GM18507 (cell line): ENCODE data around the gene C13orf42.
"Not testable (repeated sequence)": the region's sequence is repeated elsewhere in the genome, so short reads cannot be mapped to it uniquely, and the experiment has no call there.

Source experiments
- DNase-seq: peaks from one replicate; pipeline ENCODE4 v3.0.0; 2011; ENCODE audit warnings: low read depth; ENCODE audit not compliant: insufficient read length; ENCODE audit errors: extremely low spot score
- FAIRE-seq: peaks from 2 replicates; lab custom pipeline; 2011; peaks lifted over from hg19 to GRCh38; lab: Jason Lieb, UNC

C13orf42 gene

GRCh38 chr13:51125495-51126226, 14.6 kb upstream of the C13orf42 start:
- FAIRE-seq (peak; percentile 89), DNase-seq (peak; percentile 12)

- no peak for FAIRE-seq
- DNase-seq: no peak
These were observed 11.9 kb upstream of the C13orf42 start for GRCh38 chr13:51122868-51123566.

DNA sequence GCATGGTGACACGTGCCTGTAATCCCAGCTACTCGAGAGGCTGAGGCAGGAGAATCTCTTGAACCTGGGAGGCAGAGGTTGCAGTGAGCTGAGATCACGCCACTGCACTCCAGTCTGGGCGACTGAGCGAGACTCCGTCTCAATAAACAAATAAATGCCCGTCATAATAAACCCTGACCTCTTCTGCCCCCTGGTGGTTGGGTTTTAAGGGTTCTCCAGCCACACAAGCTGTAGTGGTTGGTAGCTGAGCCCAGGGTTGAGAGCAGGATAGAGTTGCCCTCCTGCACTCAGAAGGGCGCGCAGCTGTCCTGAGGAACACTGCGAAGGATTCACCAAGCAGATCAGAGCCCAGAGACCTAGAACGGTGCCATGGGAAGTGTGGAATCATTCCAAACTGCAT, 9.8 kb upstream of the C13orf42 start:
- not testable (repeated sequence) for DNase-seq, FAIRE-seq

- DNase-seq (no peak), FAIRE-seq (no peak)
These were observed 7.8 kb upstream of the C13orf42 start for GRCh38 chr13:51118809-51119431.

GRCh38 chr13:51113969-51114368, 2.9 kb upstream of the C13orf42 start:
- no peak for DNase-seq
- no peak for FAIRE-seq

- DNase-seq (no peak), FAIRE-seq (no peak)
These were observed 2.3 kb upstream of the C13orf42 start for GRCh38 chr13:51113186-51113881.

DNA sequence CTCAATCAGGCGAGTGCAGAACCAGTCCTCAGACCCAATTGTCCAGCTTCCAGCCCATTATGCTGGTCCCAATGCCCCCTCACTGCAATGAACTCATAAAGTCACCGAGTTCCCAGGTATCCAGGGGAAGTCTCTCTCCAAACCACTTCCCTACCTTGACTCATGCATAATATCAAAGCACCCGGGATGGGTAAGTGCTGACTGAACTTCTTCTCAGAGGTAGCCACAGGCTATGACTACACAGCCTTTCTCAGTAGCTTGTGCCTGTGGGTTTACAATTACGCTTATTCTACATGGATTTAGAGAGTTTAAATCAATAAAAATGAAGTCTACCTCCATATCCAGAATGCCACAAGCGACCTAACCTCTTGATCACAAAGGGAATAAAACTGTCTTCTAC, 1.7 kb upstream of the C13orf42 start:
- no peak for DNase-seq
- no peak for FAIRE-seq

GRCh38 chr13:51111997-51112396, 923 bp upstream of the C13orf42 start:
- FAIRE-seq: no peak
- DNase-seq: no peak

- FAIRE-seq: no peak
- no peak for DNase-seq
These were observed 3.1 kb downstream of the C13orf42 start for GRCh38 chr13:51107996-51108395.

GRCh38 chr13:51105046-51105445, 6.0 kb downstream of the C13orf42 start:
- FAIRE-seq (no peak), DNase-seq (no peak)

- DNase-seq (no peak), FAIRE-seq (no peak)
These were observed 9.3 kb downstream of the C13orf42 start for GRCh38 chr13:51101636-51102235.

- FAIRE-seq: no peak
- DNase-seq: no peak
These were observed 13.6 kb downstream of the C13orf42 start for GRCh38 chr13:51097353-51098043.

- FAIRE-seq (no peak), DNase-seq (no peak)
These were observed 14.9 kb downstream of the C13orf42 start for GRCh38 chr13:51096131-51096530.

DNA sequence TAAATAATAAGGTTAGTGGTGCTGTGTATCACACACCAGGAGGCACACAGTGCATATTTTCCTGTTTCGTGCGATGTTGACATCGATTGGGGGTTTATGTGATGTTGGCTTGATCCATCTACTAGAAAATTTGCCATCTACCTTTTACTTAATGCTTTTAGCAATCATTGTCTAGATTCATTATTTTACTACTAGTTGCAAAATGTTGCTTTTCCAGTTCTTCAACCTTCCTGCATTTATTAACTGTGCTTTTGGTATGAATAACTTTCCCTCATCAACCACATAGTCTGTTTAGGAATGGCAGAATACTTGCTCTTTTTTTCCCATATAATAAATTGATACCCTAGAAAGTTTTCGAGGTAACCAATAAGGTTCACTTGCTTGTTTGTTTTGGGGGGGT, 17.5 kb downstream of the C13orf42 start:
- DNase-seq (no peak), FAIRE-seq (no peak)

- FAIRE-seq: no peak
- DNase-seq: no peak
These were observed 19.2 kb downstream of the C13orf42 start for GRCh38 chr13:51091839-51092238.

GRCh38 chr13:51083706-51084105, 27.4 kb downstream of the C13orf42 start:
- FAIRE-seq: no peak
- DNase-seq: no peak

GRCh38 chr13:51080478-51081065, 30.5 kb downstream of the C13orf42 start:
- not testable (repeated sequence) for FAIRE-seq, DNase-seq

DNA sequence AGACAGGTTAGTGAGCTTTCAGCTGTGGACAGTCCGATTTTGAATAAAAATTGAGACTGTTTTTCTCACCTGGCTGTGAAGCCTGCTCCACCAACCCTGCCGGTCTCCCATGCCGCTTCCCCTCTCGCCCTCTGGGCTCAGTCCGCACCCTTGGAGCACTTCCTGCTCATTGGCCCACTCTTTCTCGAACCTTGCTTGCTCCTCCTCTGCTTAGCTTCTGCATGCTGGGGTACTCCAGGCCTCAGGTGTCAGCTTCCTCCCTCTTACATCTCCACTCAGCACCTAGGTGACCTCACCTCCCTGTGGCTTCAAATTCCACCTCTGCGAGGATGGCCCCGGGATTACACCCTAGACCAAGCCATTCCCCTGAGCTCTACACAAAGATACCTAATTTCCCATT, 39.6 kb downstream of the C13orf42 start:
- FAIRE-seq: no peak
- no peak for DNase-seq
